ENCODE data around the gene RABL3.

GRCh38 chr3:120778776-120779175 lies 36.5 kb upstream of the RABL3 start:
- TF ChIP-seq, protein P1, sequence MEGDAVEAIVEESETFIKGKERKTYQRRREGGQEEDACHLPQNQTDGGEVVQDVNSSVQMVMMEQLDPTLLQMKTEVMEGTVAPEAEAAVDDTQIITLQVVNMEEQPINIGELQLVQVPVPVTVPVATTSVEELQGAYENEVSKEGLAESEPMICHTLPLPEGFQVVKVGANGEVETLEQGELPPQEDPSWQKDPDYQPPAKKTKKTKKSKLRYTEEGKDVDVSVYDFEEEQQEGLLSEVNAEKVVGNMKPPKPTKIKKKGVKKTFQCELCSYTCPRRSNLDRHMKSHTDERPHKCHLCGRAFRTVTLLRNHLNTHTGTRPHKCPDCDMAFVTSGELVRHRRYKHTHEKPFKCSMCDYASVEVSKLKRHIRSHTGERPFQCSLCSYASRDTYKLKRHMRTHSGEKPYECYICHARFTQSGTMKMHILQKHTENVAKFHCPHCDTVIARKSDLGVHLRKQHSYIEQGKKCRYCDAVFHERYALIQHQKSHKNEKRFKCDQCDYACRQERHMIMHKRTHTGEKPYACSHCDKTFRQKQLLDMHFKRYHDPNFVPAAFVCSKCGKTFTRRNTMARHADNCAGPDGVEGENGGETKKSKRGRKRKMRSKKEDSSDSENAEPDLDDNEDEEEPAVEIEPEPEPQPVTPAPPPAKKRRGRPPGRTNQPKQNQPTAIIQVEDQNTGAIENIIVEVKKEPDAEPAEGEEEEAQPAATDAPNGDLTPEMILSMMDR (IDR thresholded peaks at IDR 0.05), result no peak
- no peak for TF ChIP-seq POLR2A (IDR thresholded peaks at IDR 0.05)

All from uterus (tissue), 2 donors.